ENCODE results near the gene DLGAP1. TPM values are rescaled to one million over a fixed set of nuclear protein-coding genes. Genes with fewer than 3 reads are reported as not detected.
A peak's percentile ranks its signal among the peaks of the same experiment; 100 is the strongest.

The DLGAP1 gene
- total and polyA plus RNA-seq, 5 donors from 2014 or later = 0.11 to 5.4 (median 0.68) TPM

GRCh38 chr18:3485153-3486149 lies 969.7 kb downstream of the DLGAP1 start:
- Histone ChIP-seq H3K27me3 (ENCODE audit: control insufficient read depth, insufficient read depth, low read length) (peaks cover 3% of the 10 kb centered on the region), H3K9me3 (ENCODE audit: control insufficient read depth in 2 of 2, low read length in 2 of 2) (no peaks in the 10 kb centered on the region), H3K36me3 (ENCODE audit: control insufficient read depth, insufficient read depth, low read length) (no peaks in the 10 kb centered on the region), H3K4me3 (ENCODE audit: low read depth, low read length) (no peak overlapping the region), H3K4me1 (ENCODE audit: control insufficient read depth, insufficient read depth, low read length, poor library complexity, severe bottlenecking) (no peaks in the 10 kb centered on the region), H3K27ac (ENCODE audit: insufficient read depth, low read length, poor library complexity, severe bottlenecking) (no peak overlapping the region)
- Mint-ChIP-seq H3K27ac (no peak overlapping the region), H3K4me1 (peaks cover 0 to 4% (median 0%) of the 10 kb centered on the region in 4 donors), H3K4me3 (no peak overlapping the region), H3K9me3 (peaks cover 0 to 6% (median 0%) of the 10 kb centered on the region in 7 donors), H3K36me3 (no peaks in the 10 kb centered on the region), H3K27me3 (peaks cover 25% of the 10 kb centered on the region)
- DNase-seq (no peak), ATAC-seq (ENCODE audit: low read depth in 2 of 2) (no peak)

GRCh38 chr18:3482258-3482657 lies 972.8 kb downstream of the DLGAP1 start:
- Mint-ChIP-seq H3K4me3 (no peak overlapping the region), H3K9me3 (peaks cover 0 to 3% (median 0%) of the 10 kb centered on the region in 7 donors), H3K27me3 (peaks cover 24% of the 10 kb centered on the region), H3K36me3 (no peaks in the 10 kb centered on the region), H3K4me1 (peaks cover 0 to 4% (median 0%) of the 10 kb centered on the region in 4 donors), H3K27ac (no peak overlapping the region)
- Histone ChIP-seq H3K4me3 (ENCODE audit: low read depth, low read length) (no peak overlapping the region), H3K36me3 (ENCODE audit: control insufficient read depth, insufficient read depth, low read length) (no peaks in the 10 kb centered on the region), H3K27ac (ENCODE audit: insufficient read depth, low read length, poor library complexity, severe bottlenecking) (no peak overlapping the region), H3K4me1 (ENCODE audit: control insufficient read depth, insufficient read depth, low read length, poor library complexity, severe bottlenecking) (no peaks in the 10 kb centered on the region), H3K27me3 (ENCODE audit: control insufficient read depth, insufficient read depth, low read length) (peaks cover 3% of the 10 kb centered on the region), H3K9me3 (ENCODE audit: control insufficient read depth in 2 of 2, low read length in 2 of 2) (no peaks in the 10 kb centered on the region)
- ATAC-seq (ENCODE audit: low read depth in 2 of 2) = no peak
- DNase-seq = no peak

- Histone ChIP-seq H3K4me3 (ENCODE audit: low read depth, low read length) (no peak overlapping the region), H3K36me3 (ENCODE audit: control insufficient read depth, insufficient read depth, low read length) (no peaks in the 10 kb centered on the region), H3K9me3 (ENCODE audit: control insufficient read depth in 2 of 2, low read length in 2 of 2) (no peaks in the 10 kb centered on the region), H3K4me1 (ENCODE audit: control insufficient read depth, insufficient read depth, low read length, poor library complexity, severe bottlenecking) (no peaks in the 10 kb centered on the region), H3K27me3 (ENCODE audit: control insufficient read depth, insufficient read depth, low read length) (peaks cover 3% of the 10 kb centered on the region), H3K27ac (ENCODE audit: insufficient read depth, low read length, poor library complexity, severe bottlenecking) (no peak overlapping the region)
- H3K36me3 Mint-ChIP-seq = no peaks in the 10 kb centered on the region
- peaks cover 24% of the 10 kb centered on the region for H3K27me3 Mint-ChIP-seq
- no peak overlapping the region for H3K4me3 Mint-ChIP-seq
- H3K27ac Mint-ChIP-seq = peak overlapping the region in 2 of 3 donors; percentile 64 to 74
- ATAC-seq (ENCODE audit: low read depth in 2 of 2) (peak; percentile 58 to 68), DNase-seq (peak in 2 of 3 donors; percentile 26 to 39)
- H3K9me3 Mint-ChIP-seq = peaks cover 0 to 3% (median 0%) of the 10 kb centered on the region in 7 donors
- H3K4me1 Mint-ChIP-seq = peaks cover 0 to 4% (median 0%) of the 10 kb centered on the region in 4 donors
Measured at GRCh38 chr18:3481696-3482210, 973.4 kb downstream of the DLGAP1 start.

GRCh38 chr18:3480827-3481573 lies 974.1 kb downstream of the DLGAP1 start:
- Histone ChIP-seq H3K4me3 (ENCODE audit: low read depth, low read length) (no peak overlapping the region), H3K27ac (ENCODE audit: insufficient read depth, low read length, poor library complexity, severe bottlenecking) (no peak overlapping the region), H3K36me3 (ENCODE audit: control insufficient read depth, insufficient read depth, low read length) (no peaks in the 10 kb centered on the region), H3K4me1 (ENCODE audit: control insufficient read depth, insufficient read depth, low read length, poor library complexity, severe bottlenecking) (no peaks in the 10 kb centered on the region), H3K27me3 (ENCODE audit: control insufficient read depth, insufficient read depth, low read length) (peaks cover 3% of the 10 kb centered on the region), H3K9me3 (ENCODE audit: control insufficient read depth in 2 of 2, low read length in 2 of 2) (no peaks in the 10 kb centered on the region)
- Mint-ChIP-seq H3K9me3 (peaks cover 0 to 3% (median 0%) of the 10 kb centered on the region in 7 donors), H3K27ac (peak overlapping the region in 1 of 3 donors; percentile 1), H3K27me3 (peaks cover 24% of the 10 kb centered on the region), H3K36me3 (no peaks in the 10 kb centered on the region), H3K4me1 (peaks cover 0 to 4% (median 0%) of the 10 kb centered on the region in 4 donors), H3K4me3 (no peak overlapping the region)
- DNase-seq (no peak), ATAC-seq (ENCODE audit: low read depth in 2 of 2) (no peak)

GRCh38 chr18:3479978-3480509 lies 975.1 kb downstream of the DLGAP1 start:
- peaks cover 17% of the 10 kb centered on the region for H3K27me3 Mint-ChIP-seq
- Histone ChIP-seq H3K4me1 (ENCODE audit: control insufficient read depth, insufficient read depth, low read length, poor library complexity, severe bottlenecking) (no peaks in the 10 kb centered on the region), H3K27ac (ENCODE audit: insufficient read depth, low read length, poor library complexity, severe bottlenecking) (no peak overlapping the region), H3K9me3 (ENCODE audit: control insufficient read depth in 2 of 2, low read length in 2 of 2) (no peaks in the 10 kb centered on the region), H3K36me3 (ENCODE audit: control insufficient read depth, insufficient read depth, low read length) (no peaks in the 10 kb centered on the region), H3K4me3 (ENCODE audit: low read depth, low read length) (no peak overlapping the region), H3K27me3 (ENCODE audit: control insufficient read depth, insufficient read depth, low read length) (peaks cover 3% of the 10 kb centered on the region)
- H3K36me3 Mint-ChIP-seq = no peaks in the 10 kb centered on the region
- H3K27ac Mint-ChIP-seq = no peak overlapping the region
- peaks cover 0 to 4% (median 0%) of the 10 kb centered on the region in 4 donors for H3K4me1 Mint-ChIP-seq
- H3K9me3 Mint-ChIP-seq = peaks cover 0 to 3% (median 0%) of the 10 kb centered on the region in 7 donors
- no peak for DNase-seq
- H3K4me3 Mint-ChIP-seq = no peak overlapping the region
- no peak for ATAC-seq (ENCODE audit: low read depth in 2 of 2)

GRCh38 chr18:3478262-3478978 lies 976.7 kb downstream of the DLGAP1 start:
- no peaks in the 10 kb centered on the region for H3K4me1 ChIP-seq (ENCODE audit: control insufficient read depth, insufficient read depth, low read length, poor library complexity, severe bottlenecking)
- Mint-ChIP-seq H3K27ac (no peak overlapping the region), H3K4me3 (no peak overlapping the region), H3K27me3 (peaks cover 12% of the 10 kb centered on the region), H3K9me3 (peaks cover 0 to 5% (median 0%) of the 10 kb centered on the region in 7 donors), H3K36me3 (no peaks in the 10 kb centered on the region), H3K4me1 (peaks cover 0 to 6% (median 1%) of the 10 kb centered on the region in 4 donors)
- ATAC-seq (ENCODE audit: low read depth in 2 of 2) (no peak), DNase-seq (no peak)
- H3K27me3 ChIP-seq (ENCODE audit: control insufficient read depth, insufficient read depth, low read length) = peaks cover 3% of the 10 kb centered on the region
- no peak overlapping the region for H3K27ac ChIP-seq (ENCODE audit: insufficient read depth, low read length, poor library complexity, severe bottlenecking)
- H3K9me3 ChIP-seq (ENCODE audit: control insufficient read depth in 2 of 2, low read length in 2 of 2) = no peaks in the 10 kb centered on the region
- no peak overlapping the region for H3K4me3 ChIP-seq (ENCODE audit: low read depth, low read length)
- H3K36me3 ChIP-seq (ENCODE audit: control insufficient read depth, insufficient read depth, low read length) = no peaks in the 10 kb centered on the region

Measured in CD4-positive, CD25-positive, alpha-beta regulatory T cell (primary cell).